Epithelial cell of proximal tubule (primary cell): Measurements from ENCODE around the gene CBLL2. TPM values are rescaled to one million over a fixed set of nuclear protein-coding genes. Genes with fewer than 3 reads are reported as not detected.

ENCODE experiments used
- total RNA-seq: library from RNA; depleted of rRNA; stranded (reverse); fragments of >200 nt; gene quantifications from 2 replicates; pipeline ENCODE4 v1.2.3, GENCODE V29; 2015

Gene CBLL2
- total RNA-seq, 1 donor from 2014 or later = not detected

Other genes with a start within 250 kb of the CBLL2 start
- gene PHEX, start 240.6 kb upstream of the CBLL2 start, total RNA-seq = 0.07 and 0.29 TPM in 2 replicates